22Rv1 (cell line): Measurements from ENCODE around the gene KY.

Experiments
- ZFX ChIP-seq: fragments of 450-650 bp; IDR thresholded peaks from 2 replicates; pipeline ENCODE4 v1.6.1; 2017; ENCODE audit warnings: antibody characterized with exemption, borderline replicate concordance
- TF ChIP-seq, protein P1 (sequence below): fragments of 450-650 bp; IDR thresholded peaks from 2 replicates; pipeline ENCODE4 v1.5.1; 2017; ENCODE audit warnings: mild to moderate bottlenecking

GRCh38 chr3:134649106-134649705 lies 1.6 kb downstream of the KY start:
- TF ChIP-seq, protein P1, sequence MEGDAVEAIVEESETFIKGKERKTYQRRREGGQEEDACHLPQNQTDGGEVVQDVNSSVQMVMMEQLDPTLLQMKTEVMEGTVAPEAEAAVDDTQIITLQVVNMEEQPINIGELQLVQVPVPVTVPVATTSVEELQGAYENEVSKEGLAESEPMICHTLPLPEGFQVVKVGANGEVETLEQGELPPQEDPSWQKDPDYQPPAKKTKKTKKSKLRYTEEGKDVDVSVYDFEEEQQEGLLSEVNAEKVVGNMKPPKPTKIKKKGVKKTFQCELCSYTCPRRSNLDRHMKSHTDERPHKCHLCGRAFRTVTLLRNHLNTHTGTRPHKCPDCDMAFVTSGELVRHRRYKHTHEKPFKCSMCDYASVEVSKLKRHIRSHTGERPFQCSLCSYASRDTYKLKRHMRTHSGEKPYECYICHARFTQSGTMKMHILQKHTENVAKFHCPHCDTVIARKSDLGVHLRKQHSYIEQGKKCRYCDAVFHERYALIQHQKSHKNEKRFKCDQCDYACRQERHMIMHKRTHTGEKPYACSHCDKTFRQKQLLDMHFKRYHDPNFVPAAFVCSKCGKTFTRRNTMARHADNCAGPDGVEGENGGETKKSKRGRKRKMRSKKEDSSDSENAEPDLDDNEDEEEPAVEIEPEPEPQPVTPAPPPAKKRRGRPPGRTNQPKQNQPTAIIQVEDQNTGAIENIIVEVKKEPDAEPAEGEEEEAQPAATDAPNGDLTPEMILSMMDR = no peak
- no peak for TF ChIP-seq ZFX
